GM23248 (cell line): Measurements from ENCODE around the gene BACE2. TPM values are rescaled to one million over a fixed set of nuclear protein-coding genes. Genes with fewer than 3 reads are reported as not detected.

Source experiments
- DNase-seq: peaks from one replicate; pipeline ENCODE4 v3.0.0-alpha.2; 2015
- H2AFZ ChIP-seq: fragments of 200-600 bp; sonication (generic); 2 replicates; pipeline ENCODE4 v1.6.1; 2016; ENCODE audit warnings: antibody characterized with exemption
- H3F3A ChIP-seq: fragments of 200-600 bp; sonication (generic); 2 replicates; pipeline ENCODE4 v1.6.1; 2016; ENCODE audit warnings: mild to moderate bottlenecking, antibody characterized with exemption, mixed run types; ENCODE audit not compliant: insufficient read depth
- H3K27ac ChIP-seq: fragments of 200-600 bp; sonication (generic); 2 replicates; pipeline ENCODE4 v1.5.1; 2016; ENCODE audit warnings: mild to moderate bottlenecking
- H3K27me3 ChIP-seq: fragments of 200-600 bp; sonication (generic); replicated peaks from 2 replicates; pipeline ENCODE4 v1.6.1; 2016; ENCODE audit warnings: mild to moderate bottlenecking; ENCODE audit not compliant: insufficient read depth
- H3K36me3 ChIP-seq: fragments of 200-600 bp; sonication (generic); 2 replicates; pipeline ENCODE4 v1.6.1; 2016; ENCODE audit warnings: low read depth, mild to moderate bottlenecking
- H3K4me1 ChIP-seq: fragments of 200-600 bp; sonication (generic); 2 replicates; pipeline ENCODE4 v1.6.1; 2016; ENCODE audit warnings: mild to moderate bottlenecking; ENCODE audit not compliant: insufficient read depth
- H3K4me2 ChIP-seq: fragments of 200-600 bp; sonication (generic); one replicate; pipeline ENCODE4 v1.6.1; 2016; ENCODE audit warnings: mild to moderate bottlenecking; ENCODE audit not compliant: unreplicated experiment
- H3K4me3 ChIP-seq: fragments of 200-600 bp; sonication (generic); 2 replicates; pipeline ENCODE4 v1.5.1; 2016; ENCODE audit warnings: mild to moderate bottlenecking
- H3K79me2 ChIP-seq: fragments of 200-600 bp; sonication (generic); 2 replicates; pipeline ENCODE4 v1.6.1; 2016; ENCODE audit warnings: mild to moderate bottlenecking; ENCODE audit not compliant: insufficient read depth
- H3K9ac ChIP-seq: fragments of 200-600 bp; sonication (generic); 2 replicates; pipeline ENCODE4 v1.6.1; 2016; ENCODE audit warnings: mild to moderate bottlenecking
- H3K9me2 ChIP-seq: fragments of 200-600 bp; sonication (generic); 2 replicates; pipeline ENCODE4 v1.6.1; 2016; ENCODE audit warnings: mixed run types, mild to moderate bottlenecking, moderate library complexity; ENCODE audit not compliant: insufficient read depth
- H3K9me3 ChIP-seq: fragments of 200-600 bp; sonication (generic); one replicate; pipeline ENCODE4 v1.6.1; 2017; ENCODE audit warnings: low read depth
- H4K20me1 ChIP-seq: fragments of 200-600 bp; sonication (generic); 2 replicates; pipeline ENCODE4 v1.6.0; 2016; ENCODE audit not compliant: insufficient read depth
- EZH2 ChIP-seq: fragments of 200-600 bp; sonication (generic); IDR thresholded peaks from 2 replicates; pipeline ENCODE4 v1.6.1; 2018; ENCODE audit warnings: antibody characterized with exemption, mild to moderate bottlenecking; ENCODE audit not compliant: insufficient read depth, poor library complexity, severe bottlenecking
- EZH2phosphoT487 ChIP-seq: fragments of 200-600 bp; sonication (generic); IDR thresholded peaks from 2 replicates; pipeline ENCODE4 v1.6.1; 2018; ENCODE audit warnings: antibody characterized with exemption, moderate library complexity, mild to moderate bottlenecking, low read depth; ENCODE audit not compliant: insufficient read depth
- WGBS, 2 experiments: methylation state at CpG; one replicate each; pipeline ENCODE4 v1.1.6; 2015 to 2017; ENCODE audit warnings: low lambda C conversion rate in 2 of 2, low coverage in 1 of 2; ENCODE audit errors: missing lambda C conversion rate in 2 of 2; 5-methylcytosine and 5-hydroxymethylcytosine counted together
- in situ Hi-C: fragments of 300-500 bp; cut with MboI; formaldehyde crosslinking; loops from 2 replicates; pipeline ENCODE4 v1.15.0; 2020
- polyA plus RNA-seq: library from polyadenylated mRNA; unstranded; fragments of >200 nt; fragmentation: Nextera tagmentation; extraction: Ambion mirVana; gene quantifications from 2 replicates; pipeline ENCODE4 v1.2.1, GENCODE V29; 2016
- total RNA-seq: library from RNA; depleted of rRNA; stranded (reverse); fragments of >200 nt; shearing (Covaris generic); gene quantifications from 2 replicates; pipeline ENCODE4 v1.2.3, GENCODE V29; 2014; rRNA removed

Gene BACE2
- 77.8 and 97.8 TPM in 2 replicates for total RNA-seq
- 67.0 and 69.5 TPM in 2 replicates for polyA plus RNA-seq

- in situ Hi-C loops: no loop called here
- Histone ChIP-seq H3K36me3 (no peaks in the 10 kb centered on the region), H3K9me3 (no peaks in the 10 kb centered on the region), H2AFZ (peak within 1 kb of the TSS; percentile 92), H3K9ac (peak within 1 kb of the TSS; percentile 83), H3K4me2 (peak within 1 kb of the TSS; percentile 91), H3K27me3 (no peaks in the 10 kb centered on the region), H3K4me1 (peaks cover 11% of the 10 kb centered on the region), H3K9me2 (no peaks in the 10 kb centered on the region), H3F3A (peaks cover 8% of the 10 kb centered on the region; the same call in 1 of the 2 replicates), H3K4me3 (peak within 1 kb of the TSS; percentile 91), H3K79me2 (peaks cover 34% of the 10 kb centered on the region), H3K27ac (peak within 1 kb of the TSS; percentile 57), H4K20me1 (no peaks in the 10 kb centered on the region)
- DNase-seq: peak; percentile 93
- 1% methylated on average over 36 to 102 of the region's 111 CpGs for WGBS, 2 experiments
- TF ChIP-seq EZH2phosphoT487: no peak
- no peak for TF ChIP-seq EZH2
These were observed at the start of gene BACE2 for GRCh38 chr21:41167348-41168342. BACE2 (plus strand) TSS chr21:41168160; CDS start chr21:41168264, 104 bp downstream.

- no peaks in the 10 kb centered on the region for H3K9me3 ChIP-seq
- 42 to 43% methylated on average over 1 of the region's 1 CpG for WGBS, 2 experiments
- no peak overlapping the region for H3K9ac ChIP-seq
- no peak for TF ChIP-seq EZH2
- H3K27ac ChIP-seq: no peak overlapping the region
- peak; percentile 11 for DNase-seq
- no peak overlapping the region for H3K4me3 ChIP-seq
- in situ Hi-C loops: no loop called here
- H4K20me1 ChIP-seq: no peaks in the 10 kb centered on the region
- no peaks in the 10 kb centered on the region for H3K79me2 ChIP-seq
- H3K4me2 ChIP-seq: no peak overlapping the region
- H2AFZ ChIP-seq: no peak overlapping the region
- H3K27me3 ChIP-seq: peaks cover 21% of the 10 kb centered on the region; the same call in 1 of the 2 replicates
- H3K36me3 ChIP-seq: no peaks in the 10 kb centered on the region
- no peaks in the 10 kb centered on the region for H3K4me1 ChIP-seq
- no peaks in the 10 kb centered on the region for H3F3A ChIP-seq
- H3K9me2 ChIP-seq: no peaks in the 10 kb centered on the region
These were observed 48.1 kb upstream of the BACE2 start for GRCh38 chr21:41119901-41120300.

- DNase-seq: no peak
- H3K9me3 ChIP-seq: no peaks in the 10 kb centered on the region
- no peaks in the 10 kb centered on the region for H3K79me2 ChIP-seq
- H2AFZ ChIP-seq: no peak overlapping the region
- H3K9me2 ChIP-seq: no peaks in the 10 kb centered on the region
- no peak overlapping the region for H3K9ac ChIP-seq
- H3K36me3 ChIP-seq: no peaks in the 10 kb centered on the region
- no peaks in the 10 kb centered on the region for H3K4me1 ChIP-seq
- no peak overlapping the region for H3K4me2 ChIP-seq
- no peak overlapping the region for H3K4me3 ChIP-seq
- no peaks in the 10 kb centered on the region for H4K20me1 ChIP-seq
- TF ChIP-seq EZH2: no peak
- no peak for TF ChIP-seq EZH2phosphoT487
- 61 to 71% methylated on average over 4 of the region's 4 CpGs for WGBS, 2 experiments
- H3K27ac ChIP-seq: no peak overlapping the region
- in situ Hi-C loops: no loop called here
- H3F3A ChIP-seq: no peaks in the 10 kb centered on the region
- peaks cover 30% of the 10 kb centered on the region for H3K27me3 ChIP-seq
These were observed 47.0 kb upstream of the BACE2 start for GRCh38 chr21:41120997-41121396.

GRCh38 chr21:41121785-41122415 lies 46.1 kb upstream of the BACE2 start:
- no peaks in the 10 kb centered on the region for H3K9me2 ChIP-seq
- H3K4me2 ChIP-seq: no peak overlapping the region
- H3K79me2 ChIP-seq: no peaks in the 10 kb centered on the region
- no peak overlapping the region for H3K9ac ChIP-seq
- no peak overlapping the region for H3K27ac ChIP-seq
- H3K9me3 ChIP-seq: no peaks in the 10 kb centered on the region
- no peak overlapping the region for H2AFZ ChIP-seq
- WGBS, 2 experiments: 32 to 37% methylated on average over 18 to 19 of the region's 19 CpGs
- H3K4me3 ChIP-seq: no peak overlapping the region
- peak; percentile 75 for DNase-seq
- H3K27me3 ChIP-seq: peaks cover 34% of the 10 kb centered on the region
- H3K4me1 ChIP-seq: no peaks in the 10 kb centered on the region
- in situ Hi-C loops: no loop called here
- no peaks in the 10 kb centered on the region for H3K36me3 ChIP-seq
- no peaks in the 10 kb centered on the region for H3F3A ChIP-seq
- TF ChIP-seq EZH2phosphoT487: no peak
- TF ChIP-seq EZH2: no peak
- no peaks in the 10 kb centered on the region for H4K20me1 ChIP-seq
